PC-9 (cell line): Measurements from ENCODE around the gene C4orf46. TPM values are rescaled to one million over a fixed set of nuclear protein-coding genes. Genes with fewer than 3 reads are reported as not detected.

Experiments used
- BruUV-seq: library from RNA; stranded (reverse); fragments of 400-500 nt; replicated peaks from 2 replicates; lab custom pipeline; 2021; lab: Mats Ljungman, UMichigan
- CTCF ChIA-PET: fragments of 300-600 bp; sonication (Branson Sonifier 250); formaldehyde crosslinking; loops from one replicate; lab custom pipeline; 2022; ENCODE audit warnings: antibody characterized with exemption; lab: Charles Lee
- POLR2A ChIA-PET: fragments of 300-600 bp; sonication (Branson Sonifier 250); formaldehyde crosslinking; loops from one replicate; lab custom pipeline; 2022; ENCODE audit warnings: antibody characterized with exemption; ENCODE audit not compliant: unreplicated experiment; lab: Charles Lee
- DNase-seq, 2 experiments: peaks; one replicate each; pipeline versions ENCODE4 v3.0.0 to v3.0.0-alpha.2; 2015 to 2022; ENCODE audit warnings: mixed read lengths in 1 of 2
- H2AFZ ChIP-seq: fragments of 200-600 bp; sonication (generic); 2 replicates; pipeline ENCODE4 v1.8.1; 2017; ENCODE audit warnings: antibody characterized with exemption
- H3F3A ChIP-seq: fragments of 200-600 bp; sonication (generic); 2 replicates; pipeline ENCODE4 v1.8.1; 2017; ENCODE audit warnings: antibody characterized with exemption, mild to moderate bottlenecking, low read depth; ENCODE audit not compliant: insufficient read depth
- H3K27ac ChIP-seq: fragments of 200-600 bp; sonication (generic); 2 replicates; pipeline ENCODE4 v1.6.1; 2016; ENCODE audit warnings: mixed run types
- H3K27me3 ChIP-seq: fragments of 200-600 bp; sonication (generic); 2 replicates; pipeline ENCODE4 v1.6.1; 2016; ENCODE audit warnings: low read depth, mixed run types; ENCODE audit not compliant: insufficient read depth
- H3K36me3 ChIP-seq: fragments of 200-600 bp; sonication (generic); 2 replicates; pipeline ENCODE4 v1.6.1; 2016; ENCODE audit warnings: low read depth, mixed run types
- H3K4me1 ChIP-seq: fragments of 200-600 bp; sonication (generic); replicated peaks from 2 replicates; pipeline ENCODE4 v1.6.1; 2016; ENCODE audit warnings: mixed run types; ENCODE audit not compliant: insufficient read depth
- H3K4me2 ChIP-seq: fragments of 200-600 bp; sonication (generic); 2 replicates; pipeline ENCODE4 v1.6.1; 2017; ENCODE audit warnings: mixed run types
- H3K4me3 ChIP-seq: fragments of 200-600 bp; sonication (generic); 2 replicates; pipeline ENCODE4 v1.6.1; 2016; ENCODE audit warnings: mixed run types
- H3K79me2 ChIP-seq: fragments of 200-600 bp; sonication (generic); 2 replicates; pipeline ENCODE4 v1.6.1; 2017; ENCODE audit warnings: low read depth, mixed run types
- H3K9me2 ChIP-seq: fragments of 200-600 bp; sonication (generic); 2 replicates; pipeline ENCODE4 v1.8.1; 2017; ENCODE audit warnings: mild to moderate bottlenecking; ENCODE audit not compliant: insufficient read depth
- H3K9me3 ChIP-seq: fragments of 200-600 bp; sonication (generic); 2 replicates; pipeline ENCODE4 v1.8.1; 2016; ENCODE audit warnings: low read depth; ENCODE audit not compliant: insufficient read depth
- H4K20me1 ChIP-seq: fragments of 200-600 bp; sonication (generic); 2 replicates; pipeline ENCODE4 v1.8.1; 2017; ENCODE audit not compliant: insufficient read depth
- EZH2 ChIP-seq: fragments of 200-600 bp; sonication (generic); IDR thresholded peaks from 2 replicates; pipeline ENCODE4 v1.8.0; 2017; ENCODE audit warnings: antibody characterized with exemption, low read depth
- intact Hi-C: fragments of 100-400 bp; cut with micrococcal nuclease; formaldehyde crosslinking; loops from one replicate; pipeline ENCODE4 v1.10.0; 2022; ENCODE audit not compliant: unreplicated experiment
- total RNA-seq: library from RNA; stranded (reverse); gene quantifications from 2 replicates; pipeline ENCODE4 v1.2.3, GENCODE V29; 2021
- TF ChIP-seq, protein P1 (sequence below): fragments of 200-600 bp; sonication (generic); conservative IDR thresholded peaks from 2 replicates; pipeline ENCODE4 v1.6.1; 2017; ENCODE audit warnings: mixed run types, antibody characterized with exemption, mild to moderate bottlenecking, moderate library complexity

C4orf46 gene
- total RNA-seq, 1 experiment from 2014 or later, result 9.8 TPM

DNA sequence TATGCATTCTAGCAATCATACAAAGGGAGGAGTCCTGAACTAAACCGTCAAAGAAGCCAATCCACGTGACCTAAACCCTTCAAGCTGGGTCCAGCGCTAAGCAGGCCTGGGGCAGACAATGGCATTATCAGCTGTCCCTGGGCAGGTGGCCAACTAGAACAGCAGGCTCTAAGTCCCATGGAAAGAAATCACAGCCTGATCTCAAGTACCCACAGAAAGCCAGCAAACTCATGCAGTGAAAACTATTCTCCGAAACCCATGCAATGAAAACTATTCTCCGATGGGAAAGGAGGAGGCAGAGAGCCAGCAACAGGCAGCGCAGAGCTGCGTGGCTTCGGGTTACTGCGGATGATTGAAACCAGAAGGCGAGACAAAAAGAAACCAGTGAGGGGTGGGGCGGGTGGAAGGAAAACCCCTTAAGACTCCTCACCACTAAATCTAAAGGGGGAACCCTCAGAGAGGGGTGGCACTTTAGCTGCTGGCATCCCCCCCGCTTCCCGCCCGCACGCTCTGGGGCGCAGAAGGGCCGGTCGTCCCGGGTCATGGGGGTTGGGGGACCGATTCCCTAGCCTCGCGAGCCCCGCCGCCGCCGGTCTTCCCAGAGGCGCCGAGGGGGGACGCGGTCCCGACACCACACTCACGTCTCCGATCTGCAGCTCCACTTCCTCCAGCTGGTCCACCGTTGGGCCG is 567 bp downstream of the C4orf46 start:
- Histone ChIP-seq H4K20me1 (no peaks in the 10 kb centered on the region), H3K27me3 (no peaks in the 10 kb centered on the region), H3K4me1 (peaks cover 8% of the 10 kb centered on the region), H3K9me2 (no peaks in the 10 kb centered on the region), H3K4me2 (peak overlapping the region; percentile 91), H3K79me2 (peaks cover 19% of the 10 kb centered on the region), H3K4me3 (peak overlapping the region; percentile 83), H3K9me3 (no peaks in the 10 kb centered on the region), H3F3A (peaks cover 8% of the 10 kb centered on the region; the same call in 1 of the 2 replicates), H3K36me3 (no peaks in the 10 kb centered on the region), H3K27ac (peak overlapping the region; percentile 74), H2AFZ (peak overlapping the region; percentile 97)
- CTCF ChIA-PET, result interaction anchor here (0.5 kb wide), 1 partner anchor 1797 kb away, joined by 3 read pairs; no protein-coding TSS in a partner anchor
- peak; percentile 57 to 63 for DNase-seq
- no TSS peak for BruUV-seq
- TF ChIP-seq, protein P1, sequence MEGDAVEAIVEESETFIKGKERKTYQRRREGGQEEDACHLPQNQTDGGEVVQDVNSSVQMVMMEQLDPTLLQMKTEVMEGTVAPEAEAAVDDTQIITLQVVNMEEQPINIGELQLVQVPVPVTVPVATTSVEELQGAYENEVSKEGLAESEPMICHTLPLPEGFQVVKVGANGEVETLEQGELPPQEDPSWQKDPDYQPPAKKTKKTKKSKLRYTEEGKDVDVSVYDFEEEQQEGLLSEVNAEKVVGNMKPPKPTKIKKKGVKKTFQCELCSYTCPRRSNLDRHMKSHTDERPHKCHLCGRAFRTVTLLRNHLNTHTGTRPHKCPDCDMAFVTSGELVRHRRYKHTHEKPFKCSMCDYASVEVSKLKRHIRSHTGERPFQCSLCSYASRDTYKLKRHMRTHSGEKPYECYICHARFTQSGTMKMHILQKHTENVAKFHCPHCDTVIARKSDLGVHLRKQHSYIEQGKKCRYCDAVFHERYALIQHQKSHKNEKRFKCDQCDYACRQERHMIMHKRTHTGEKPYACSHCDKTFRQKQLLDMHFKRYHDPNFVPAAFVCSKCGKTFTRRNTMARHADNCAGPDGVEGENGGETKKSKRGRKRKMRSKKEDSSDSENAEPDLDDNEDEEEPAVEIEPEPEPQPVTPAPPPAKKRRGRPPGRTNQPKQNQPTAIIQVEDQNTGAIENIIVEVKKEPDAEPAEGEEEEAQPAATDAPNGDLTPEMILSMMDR, result no peak
- TF ChIP-seq EZH2, result no peak
- POLR2A ChIA-PET, result interaction anchor here (0.6 kb wide), 1 partner anchor 139 kb away, joined by 3 read pairs; no protein-coding TSS in a partner anchor
- intact Hi-C loops, result loop anchor here (2.0 kb wide), 1 partner anchor 432 kb away; the partner anchor contains the start of gene RAPGEF2

GRCh38 chr4:158669310-158669709 is 2.4 kb downstream of the C4orf46 start:
- TF ChIP-seq EZH2, result no peak
- TF ChIP-seq, protein P1, result no peak
- Histone ChIP-seq H3K27me3 (no peaks in the 10 kb centered on the region), H3K9me3 (no peaks in the 10 kb centered on the region), H4K20me1 (no peaks in the 10 kb centered on the region), H3K27ac (no peak overlapping the region), H3K4me3 (no peak overlapping the region), H3K9me2 (no peaks in the 10 kb centered on the region), H2AFZ (no peak overlapping the region), H3K4me1 (peaks cover 8% of the 10 kb centered on the region), H3F3A (peaks cover 8% of the 10 kb centered on the region; the same call in 1 of the 2 replicates), H3K36me3 (no peaks in the 10 kb centered on the region), H3K79me2 (peaks cover 19% of the 10 kb centered on the region), H3K4me2 (no peak overlapping the region)
- BruUV-seq, result no TSS peak
- CTCF ChIA-PET, result no interaction called here
- POLR2A ChIA-PET, result no interaction called here
- DNase-seq, result no peak
- intact Hi-C loops, result no loop called here

- DNase-seq, result peak; percentile 21 to 35
- Histone ChIP-seq H3K36me3 (no peaks in the 10 kb centered on the region), H3F3A (peaks cover 5% of the 10 kb centered on the region; the same call in 1 of the 2 replicates), H3K4me1 (peaks cover 8% of the 10 kb centered on the region), H3K9me3 (no peaks in the 10 kb centered on the region), H3K79me2 (peaks cover 19% of the 10 kb centered on the region), H3K4me3 (no peak overlapping the region), H3K27ac (no peak overlapping the region), H2AFZ (no peak overlapping the region), H3K4me2 (no peak overlapping the region), H3K27me3 (no peaks in the 10 kb centered on the region), H3K9me2 (no peaks in the 10 kb centered on the region), H4K20me1 (no peaks in the 10 kb centered on the region)
- no TSS peak for BruUV-seq
- CTCF ChIA-PET, result interaction anchor here (0.7 kb wide), 1 partner anchor 1060 kb away, joined by 3 read pairs; no protein-coding TSS in a partner anchor
- POLR2A ChIA-PET, result interaction anchor here (0.7 kb wide), 1 partner anchor 1903 kb away, joined by 14 read pairs; no protein-coding TSS in a partner anchor
- TF ChIP-seq, protein P1, result peak; percentile 63
- TF ChIP-seq EZH2, result no peak
- intact Hi-C loops, result loop anchor here (1.0 kb wide), 1 partner anchor 536 kb away; no protein-coding TSS in a partner anchor
These were observed 4.0 kb downstream of the C4orf46 start for GRCh38 chr4:158667651-158668198.
